ENCODE measurements around the gene ATG7.

The ATG7 gene

DNA sequence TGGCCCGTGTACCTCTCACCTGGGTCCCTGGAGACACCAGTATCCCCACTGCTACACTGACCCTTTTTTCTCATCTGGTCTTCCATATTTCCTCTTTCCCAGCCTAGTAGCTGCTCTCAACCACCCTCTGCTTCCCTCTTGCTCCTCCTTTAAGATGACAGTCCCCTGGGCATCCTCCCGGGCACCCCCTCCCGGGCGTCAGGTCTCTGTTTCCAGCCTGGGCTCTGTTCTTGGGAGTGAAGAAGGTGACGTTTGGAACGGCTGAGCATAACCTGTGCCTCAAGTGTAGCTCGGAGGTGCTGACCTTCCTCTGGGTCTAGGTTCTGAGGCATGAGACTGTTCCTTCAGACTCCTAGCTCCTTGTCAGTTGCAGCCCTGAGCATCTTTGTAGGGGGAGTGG lies 270.4 kb downstream of the ATG7 start:
- TF ChIP-seq, protein P1, sequence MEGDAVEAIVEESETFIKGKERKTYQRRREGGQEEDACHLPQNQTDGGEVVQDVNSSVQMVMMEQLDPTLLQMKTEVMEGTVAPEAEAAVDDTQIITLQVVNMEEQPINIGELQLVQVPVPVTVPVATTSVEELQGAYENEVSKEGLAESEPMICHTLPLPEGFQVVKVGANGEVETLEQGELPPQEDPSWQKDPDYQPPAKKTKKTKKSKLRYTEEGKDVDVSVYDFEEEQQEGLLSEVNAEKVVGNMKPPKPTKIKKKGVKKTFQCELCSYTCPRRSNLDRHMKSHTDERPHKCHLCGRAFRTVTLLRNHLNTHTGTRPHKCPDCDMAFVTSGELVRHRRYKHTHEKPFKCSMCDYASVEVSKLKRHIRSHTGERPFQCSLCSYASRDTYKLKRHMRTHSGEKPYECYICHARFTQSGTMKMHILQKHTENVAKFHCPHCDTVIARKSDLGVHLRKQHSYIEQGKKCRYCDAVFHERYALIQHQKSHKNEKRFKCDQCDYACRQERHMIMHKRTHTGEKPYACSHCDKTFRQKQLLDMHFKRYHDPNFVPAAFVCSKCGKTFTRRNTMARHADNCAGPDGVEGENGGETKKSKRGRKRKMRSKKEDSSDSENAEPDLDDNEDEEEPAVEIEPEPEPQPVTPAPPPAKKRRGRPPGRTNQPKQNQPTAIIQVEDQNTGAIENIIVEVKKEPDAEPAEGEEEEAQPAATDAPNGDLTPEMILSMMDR (IDR thresholded peaks at IDR 0.05; ENCODE audit: extremely low read depth, missing control alignments) = no peak
- DNase-seq (ENCODE audit: low spot score) = no peak

DNA sequence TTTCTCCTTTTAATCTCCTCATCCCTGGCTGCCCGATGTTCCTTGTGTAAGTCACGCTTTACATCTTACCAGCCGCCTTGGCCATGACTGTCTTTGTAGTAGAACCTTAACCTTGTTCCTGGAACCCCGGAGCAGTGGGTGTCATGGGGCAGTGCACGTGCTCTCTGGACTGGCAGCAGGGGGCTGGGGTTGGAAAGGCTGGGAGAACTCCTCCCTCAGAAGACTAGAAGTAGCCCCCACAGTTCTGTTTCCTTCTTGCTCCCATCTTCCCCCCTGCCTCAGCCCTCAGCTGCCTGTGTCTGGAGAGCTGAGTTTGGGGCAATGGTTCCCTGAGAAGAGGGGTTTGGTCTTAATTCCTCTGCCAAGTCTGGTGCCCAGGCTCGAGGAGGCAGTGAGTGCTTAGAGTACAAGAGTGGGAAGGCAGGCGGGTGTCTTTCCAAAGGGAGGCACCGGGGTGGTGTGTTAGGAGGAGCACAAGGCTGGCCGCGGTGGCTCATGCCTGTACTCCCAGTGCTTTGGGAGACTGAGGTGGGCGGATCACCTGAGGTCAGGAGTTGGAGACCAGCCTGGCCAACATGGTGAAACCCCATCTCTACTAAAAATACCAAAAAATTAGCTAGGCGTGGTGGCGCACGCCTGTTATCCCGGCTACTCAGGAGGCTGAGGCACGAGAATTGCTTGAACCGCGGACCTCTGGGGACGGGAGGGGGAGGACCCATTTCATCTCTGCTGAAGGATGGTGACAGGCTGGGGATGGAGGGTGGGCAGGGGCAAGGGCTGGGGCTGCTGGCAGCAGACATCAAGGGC lies 271.1 kb downstream of the ATG7 start:
- TF ChIP-seq, protein P1 (IDR thresholded peaks at IDR 0.05; ENCODE audit: extremely low read depth, missing control alignments) = no peak
- DNase-seq (ENCODE audit: low spot score) = no peak

DNA sequence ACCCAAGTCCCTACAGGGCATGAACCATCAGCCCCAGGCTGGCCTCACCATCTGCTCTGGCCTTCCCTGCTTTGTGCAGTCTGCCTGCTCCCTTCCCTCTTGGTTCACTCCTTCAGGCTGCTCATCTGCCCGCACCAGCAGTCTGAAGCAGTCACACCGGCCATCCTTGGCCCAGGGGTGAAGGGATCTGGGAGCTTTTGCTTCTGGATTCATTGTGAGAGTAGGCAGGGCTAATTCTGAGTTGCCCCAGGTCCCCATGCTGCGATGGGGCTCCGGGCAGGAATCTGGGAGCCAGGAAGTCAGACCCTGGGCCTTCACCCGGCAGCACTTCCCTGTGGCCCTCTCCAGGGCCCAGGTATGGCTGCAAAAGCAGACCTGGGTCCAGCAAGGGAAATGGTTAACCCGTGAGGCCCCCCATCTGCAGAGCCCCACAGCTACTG lies 271.8 kb downstream of the ATG7 start:
- TF ChIP-seq, protein P1 (IDR thresholded peaks at IDR 0.05; ENCODE audit: extremely low read depth, missing control alignments) = no peak
- DNase-seq (ENCODE audit: low spot score) = no peak

DNA sequence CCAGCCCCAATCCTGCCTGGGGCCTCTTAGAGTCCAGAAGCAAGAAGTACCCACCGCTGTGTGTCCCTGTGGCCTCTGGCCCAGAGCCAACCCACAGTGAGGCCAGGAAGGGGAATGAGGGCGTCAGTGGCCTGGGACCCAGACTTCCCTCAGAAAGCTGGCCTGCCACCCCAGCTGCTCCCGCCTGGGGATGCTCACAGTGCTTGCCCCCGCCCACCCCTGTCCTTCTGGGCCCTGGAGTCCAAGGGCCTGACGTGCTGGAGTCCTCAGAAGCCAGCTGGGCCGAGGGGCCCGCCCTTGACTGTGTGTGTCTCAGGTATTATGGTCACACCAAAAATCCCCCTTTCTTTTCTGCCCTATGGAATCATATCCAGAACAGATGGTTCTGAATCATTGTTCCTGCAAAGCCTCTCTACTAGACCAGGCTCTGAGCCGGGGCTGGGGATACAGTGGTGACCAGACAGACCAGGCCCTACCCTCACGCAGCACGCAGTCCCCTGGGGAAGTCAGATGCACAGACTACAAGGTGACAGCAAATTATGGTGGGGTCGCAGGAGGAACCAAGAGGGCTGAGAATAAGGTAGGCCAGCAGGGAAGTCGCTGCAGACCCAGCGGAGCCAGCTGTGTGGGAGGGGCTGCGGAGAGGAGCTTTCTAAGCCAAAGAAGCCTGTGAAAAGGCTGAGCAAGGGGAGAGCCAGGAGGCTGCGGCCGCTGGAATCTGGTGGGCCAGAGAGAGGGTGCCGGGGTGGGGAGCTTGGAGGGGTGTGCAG lies 272.4 kb downstream of the ATG7 start:
- TF ChIP-seq, protein P1 (IDR thresholded peaks at IDR 0.05; ENCODE audit: extremely low read depth, missing control alignments) = no peak
- DNase-seq (ENCODE audit: low spot score) = no peak

- no peak for DNase-seq (ENCODE audit: low spot score)
- TF ChIP-seq, protein P1 (IDR thresholded peaks at IDR 0.05; ENCODE audit: extremely low read depth, missing control alignments) = no peak
Observed at GRCh38 chr3:11545186-11545851, 273.1 kb downstream of the ATG7 start.

DNA sequence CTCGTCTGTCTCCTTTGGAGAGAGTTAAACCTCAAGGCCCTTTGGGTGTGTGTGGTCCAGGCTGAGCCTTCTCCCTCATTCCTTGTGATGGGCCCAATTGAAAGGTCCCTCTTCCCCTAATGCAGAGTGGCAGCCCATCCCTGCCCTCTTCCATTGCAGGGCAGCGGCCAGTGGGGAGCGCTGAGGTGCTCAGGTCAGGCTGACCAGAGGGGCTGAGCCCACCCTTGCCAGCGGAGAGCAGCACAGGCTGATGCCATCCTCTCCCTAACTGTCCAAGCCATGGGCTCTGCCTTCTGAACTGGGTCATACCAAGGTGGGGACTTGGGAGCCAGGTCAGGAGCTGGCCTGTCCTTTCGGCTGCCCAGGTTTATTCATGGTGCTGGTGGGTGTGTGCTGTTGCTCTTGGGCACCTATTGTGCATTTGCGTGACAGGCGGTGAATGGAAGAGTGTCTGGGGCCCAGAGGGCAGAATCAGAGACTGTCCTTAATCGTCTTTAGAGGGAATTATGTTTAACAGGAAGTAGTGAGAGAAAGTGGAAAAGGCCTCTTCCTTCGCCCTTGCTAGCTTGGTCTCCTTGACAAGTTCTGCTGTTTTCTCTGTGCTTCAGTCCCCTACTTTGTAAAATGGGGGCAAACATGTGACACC lies 274.6 kb downstream of the ATG7 start:
- no peak for DNase-seq (ENCODE audit: low spot score)
- TF ChIP-seq, protein P1 (IDR thresholded peaks at IDR 0.05; ENCODE audit: extremely low read depth, missing control alignments) = no peak
